RWPE1 (cell line): Measurements from ENCODE around the gene OSBP2.
"Not testable (repeated sequence)": the region's sequence is repeated elsewhere in the genome, so short reads cannot be mapped to it uniquely, and the experiment has no call there.

Experiments
- CTCF ChIA-PET: fragments of 350-600 bp; sonication (Branson Sonifier 250); formaldehyde crosslinking; extraction: SDS; loops from one replicate; lab custom pipeline; 2021; lab: Yijun Ruan, JAX
- POLR2A ChIA-PET: fragments of 400-600 bp; formaldehyde crosslinking; extraction: SDS; loops from one replicate; lab custom pipeline; 2020; ENCODE audit warnings: antibody characterized with exemption; ENCODE audit not compliant: low non-redundant PET; lab: Yijun Ruan, JAX
- DNase-seq: peaks from one replicate; pipeline ENCODE4 v3.0.0; 2012; ENCODE audit warnings: low spot score
- H3K27ac ChIP-seq: fragments of 450-650 bp; 2 replicates; pipeline ENCODE4 v1.5.1; 2017
- CTCF ChIP-seq: fragments of 450-650 bp; conservative IDR thresholded peaks from 2 replicates; pipeline ENCODE4 v1.5.1; 2017; ENCODE audit warnings: low read depth, mild to moderate bottlenecking

The OSBP2 gene

GRCh38 chr22:30767661-30768060, 73.0 kb downstream of the OSBP2 start:
- CTCF ChIA-PET: no interaction called here
- no peak for TF ChIP-seq CTCF
- POLR2A ChIA-PET: no interaction called here
- H3K27ac ChIP-seq: no peak overlapping the region
- no peak for DNase-seq

- CTCF ChIA-PET: no interaction called here
- DNase-seq: no peak
- TF ChIP-seq CTCF: no peak
- no peak overlapping the region for H3K27ac ChIP-seq
- POLR2A ChIA-PET: no interaction called here
Measured at GRCh38 chr22:30770716-30771115, 76.0 kb downstream of the OSBP2 start.

GRCh38 chr22:30773919-30774318, 79.2 kb downstream of the OSBP2 start:
- DNase-seq: no peak
- ChIA-PET POLR2A (no interaction called here), CTCF (interaction anchor here (0.6 kb wide), 1 partner anchor 145 kb away, joined by 3 read pairs; no protein-coding TSS in a partner anchor)
- H3K27ac ChIP-seq: no peak overlapping the region
- TF ChIP-seq CTCF: no peak

DNA sequence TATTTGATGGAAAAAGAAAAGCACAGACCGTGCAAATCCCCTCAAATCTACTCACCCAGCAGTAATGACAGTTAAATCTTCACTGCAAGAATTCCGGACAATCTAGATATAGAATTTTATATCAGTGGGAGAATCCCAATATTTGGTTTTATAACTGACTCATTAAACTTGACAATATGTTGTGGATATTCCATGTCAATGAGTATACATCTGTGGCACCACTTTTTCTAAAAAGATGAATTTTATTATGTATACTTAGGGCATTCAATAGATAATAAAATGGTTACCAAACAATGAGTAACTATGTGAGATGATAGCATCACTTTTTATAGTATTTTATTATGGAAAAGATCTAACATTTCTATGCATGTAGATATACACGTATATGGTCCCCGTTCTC, 79.9 kb downstream of the OSBP2 start:
- no peak for TF ChIP-seq CTCF
- DNase-seq: no peak
- H3K27ac ChIP-seq: no peak overlapping the region
- ChIA-PET CTCF (no interaction called here), POLR2A (no interaction called here)

DNA sequence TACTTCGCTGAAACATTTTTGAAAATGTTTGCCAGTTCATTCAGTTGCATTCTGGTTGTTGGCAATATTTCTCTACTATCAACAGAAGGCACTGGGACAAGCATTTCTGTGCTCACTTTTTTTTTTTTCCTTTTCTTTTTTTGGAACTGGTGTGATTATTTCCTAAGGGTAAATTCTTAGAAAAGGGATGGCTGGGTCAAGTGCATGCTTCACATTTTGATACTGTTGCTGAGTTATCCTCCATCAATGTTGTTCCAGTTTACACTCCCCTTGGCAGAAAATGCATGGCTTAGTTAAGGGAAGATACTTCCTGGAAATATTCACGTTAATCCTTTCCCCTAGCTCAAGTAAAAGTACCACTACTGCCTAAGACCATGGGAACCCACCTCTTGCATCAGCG, 81.8 kb downstream of the OSBP2 start:
- no peak for DNase-seq
- ChIA-PET POLR2A (no interaction called here), CTCF (no interaction called here)
- TF ChIP-seq CTCF: no peak
- H3K27ac ChIP-seq: no peak overlapping the region

- H3K27ac ChIP-seq, CTCF ChIA-PET, POLR2A ChIA-PET, DNase-seq: not testable (repeated sequence)
Measured at GRCh38 chr22:30777146-30777545, 82.5 kb downstream of the OSBP2 start.

DNA sequence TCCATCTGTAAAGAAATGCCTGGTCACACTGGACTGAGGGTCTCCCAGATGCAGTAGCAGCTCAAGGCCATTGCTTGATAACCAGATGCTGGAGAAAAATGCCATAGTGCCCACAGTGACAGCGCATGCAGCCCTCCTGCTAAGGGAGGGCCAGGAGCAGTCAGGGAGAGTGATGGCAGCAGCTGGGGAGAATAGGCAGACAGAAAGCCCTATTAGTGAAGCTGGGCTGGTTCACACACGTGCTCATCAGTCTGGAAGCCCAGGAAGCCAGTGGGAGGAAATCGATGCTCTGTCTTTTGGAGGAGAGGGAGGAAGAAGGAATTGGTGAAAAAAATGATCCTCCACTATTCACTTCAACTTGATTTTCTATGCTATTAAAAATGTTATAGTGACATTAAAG, 82.9 kb downstream of the OSBP2 start:
- POLR2A ChIA-PET: no interaction called here
- H3K27ac ChIP-seq: no peak overlapping the region
- no peak for DNase-seq
- CTCF ChIA-PET: interaction anchor here (0.7 kb wide), 1 partner anchor 14 kb away, joined by 3 read pairs; no protein-coding TSS in a partner anchor
- no peak for TF ChIP-seq CTCF
